ENCODE results near the gene GRIP2. TPM values are rescaled to one million over a fixed set of nuclear protein-coding genes. Genes with fewer than 3 reads are reported as not detected.
A peak's percentile ranks its signal among the peaks of the same experiment; 100 is the strongest.

GRIP2 gene
- total and polyA plus RNA-seq, 2 experiments from 2014 or later, result 0.06 TPM; not detected in 1

DNA sequence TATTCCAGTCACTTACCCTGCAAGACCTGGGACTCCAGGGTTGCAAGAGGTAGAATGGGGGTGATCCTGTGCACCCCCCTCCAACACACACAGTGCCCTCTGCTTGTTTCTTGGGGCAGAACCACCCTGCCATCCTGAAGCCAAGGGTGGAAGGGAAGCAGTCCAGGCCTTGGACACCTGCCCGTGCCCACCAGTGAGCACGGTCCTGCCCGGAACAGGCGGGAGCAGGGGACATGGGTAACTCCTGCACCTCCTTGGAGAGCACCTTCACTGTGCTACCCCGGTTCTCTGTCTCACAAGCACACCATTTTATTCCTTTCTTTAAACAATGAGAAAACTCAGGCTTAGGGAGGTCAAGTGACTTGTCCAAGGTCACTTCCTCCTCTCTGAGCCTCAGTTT is 80.8 kb downstream of the GRIP2 start:
- DNase-seq (ENCODE audit: low read depth in 1 of 2, low spot score in 1 of 2), result no peak
- no peaks in the 10 kb centered on the region for H3K36me3 ChIP-seq
- H3K4me1 ChIP-seq (ENCODE audit: low read depth), result peaks cover 9% of the 10 kb centered on the region
- H3K27me3 ChIP-seq, result no peaks in the 10 kb centered on the region
- H3K9me3 ChIP-seq (ENCODE audit: low read depth), result no peaks in the 10 kb centered on the region
- TF ChIP-seq, protein P1, sequence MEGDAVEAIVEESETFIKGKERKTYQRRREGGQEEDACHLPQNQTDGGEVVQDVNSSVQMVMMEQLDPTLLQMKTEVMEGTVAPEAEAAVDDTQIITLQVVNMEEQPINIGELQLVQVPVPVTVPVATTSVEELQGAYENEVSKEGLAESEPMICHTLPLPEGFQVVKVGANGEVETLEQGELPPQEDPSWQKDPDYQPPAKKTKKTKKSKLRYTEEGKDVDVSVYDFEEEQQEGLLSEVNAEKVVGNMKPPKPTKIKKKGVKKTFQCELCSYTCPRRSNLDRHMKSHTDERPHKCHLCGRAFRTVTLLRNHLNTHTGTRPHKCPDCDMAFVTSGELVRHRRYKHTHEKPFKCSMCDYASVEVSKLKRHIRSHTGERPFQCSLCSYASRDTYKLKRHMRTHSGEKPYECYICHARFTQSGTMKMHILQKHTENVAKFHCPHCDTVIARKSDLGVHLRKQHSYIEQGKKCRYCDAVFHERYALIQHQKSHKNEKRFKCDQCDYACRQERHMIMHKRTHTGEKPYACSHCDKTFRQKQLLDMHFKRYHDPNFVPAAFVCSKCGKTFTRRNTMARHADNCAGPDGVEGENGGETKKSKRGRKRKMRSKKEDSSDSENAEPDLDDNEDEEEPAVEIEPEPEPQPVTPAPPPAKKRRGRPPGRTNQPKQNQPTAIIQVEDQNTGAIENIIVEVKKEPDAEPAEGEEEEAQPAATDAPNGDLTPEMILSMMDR (IDR thresholded peaks at IDR 0.05; ENCODE audit: low read depth, low read length), result no peak
- no peak overlapping the region for H3K27ac ChIP-seq
- H3K4me3 ChIP-seq, result no peak overlapping the region

DNA sequence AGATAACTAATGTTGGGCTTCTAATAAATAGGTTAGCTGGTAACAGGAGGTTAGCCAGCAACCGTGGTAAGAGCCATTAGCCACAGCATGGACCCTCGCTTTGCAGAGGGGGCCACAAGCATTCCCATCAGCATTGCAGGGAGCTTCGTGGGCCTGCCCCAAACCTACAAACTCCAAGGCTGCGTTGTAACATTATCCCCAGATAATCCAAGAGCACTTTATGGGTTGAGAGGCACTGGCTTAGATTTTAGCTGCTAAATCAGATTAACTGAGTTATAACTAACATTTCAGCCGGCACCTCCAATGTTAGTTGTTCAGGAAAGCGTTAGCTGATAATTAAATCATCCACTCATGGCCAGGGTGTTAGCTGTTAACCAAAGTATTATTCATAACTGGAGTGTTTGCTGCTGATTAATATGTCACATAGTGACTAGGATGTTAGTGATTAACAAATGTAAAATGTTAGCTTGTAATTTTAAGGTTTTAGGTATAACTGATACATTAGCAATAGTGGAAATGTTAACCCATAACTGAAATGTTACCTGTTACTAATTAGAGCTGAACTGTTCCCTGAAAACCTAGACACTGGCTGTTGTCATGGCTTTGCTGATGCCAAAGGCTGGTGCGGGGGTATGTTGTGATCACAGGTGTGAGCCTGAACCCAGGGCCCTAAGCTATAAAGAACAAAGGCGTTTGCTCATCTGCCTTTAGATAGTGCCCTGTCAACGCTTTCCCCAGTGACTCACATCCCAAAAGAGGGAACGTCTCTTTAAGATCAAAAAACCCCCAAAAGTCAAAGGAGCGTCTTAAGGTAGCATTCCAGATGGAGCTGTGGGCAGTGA is 81.5 kb downstream of the GRIP2 start:
- TF ChIP-seq, protein P1 (IDR thresholded peaks at IDR 0.05; ENCODE audit: low read depth, low read length), result no peak
- peak overlapping the region; percentile 19 for H3K27ac ChIP-seq

DNA sequence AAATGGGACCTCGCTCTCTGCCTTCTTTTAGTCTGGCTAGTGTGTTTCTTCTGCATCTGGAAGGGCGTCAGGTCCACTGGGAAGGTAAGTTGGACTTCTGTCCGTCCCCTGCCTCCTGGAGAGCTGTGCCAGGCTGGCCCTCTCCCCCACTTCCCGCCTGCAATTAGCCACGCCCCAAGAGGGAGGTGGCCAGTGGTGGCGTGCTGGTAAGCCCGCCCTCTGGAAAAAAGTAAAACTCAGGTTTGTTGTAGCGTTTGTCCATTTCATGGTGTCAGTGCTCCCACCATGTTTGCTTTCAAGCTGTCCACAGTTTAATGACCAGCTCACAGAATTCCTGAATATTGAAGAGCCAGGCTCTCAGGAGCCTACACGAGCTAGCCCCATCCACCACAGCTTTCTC is 82.1 kb downstream of the GRIP2 start:
- Histone ChIP-seq H3K36me3 (no peaks in the 10 kb centered on the region), H3K4me1 (ENCODE audit: low read depth) (peaks cover 14% of the 10 kb centered on the region), H3K27ac (peak overlapping the region; percentile 19), H3K9me3 (ENCODE audit: low read depth) (no peaks in the 10 kb centered on the region), H3K27me3 (no peaks in the 10 kb centered on the region), H3K4me3 (no peak overlapping the region)
- TF ChIP-seq, protein P1 (IDR thresholded peaks at IDR 0.05; ENCODE audit: low read depth, low read length), result no peak
- DNase-seq (ENCODE audit: low read depth in 1 of 2, low spot score in 1 of 2), result peak in 1 of 2 donors; percentile 20

More for the DNA sequence above, 81.5 kb downstream of the GRIP2 start:
- H3K36me3 ChIP-seq, result no peaks in the 10 kb centered on the region
- DNase-seq (ENCODE audit: low read depth in 1 of 2, low spot score in 1 of 2), result no peak
- peaks cover 14% of the 10 kb centered on the region for H3K4me1 ChIP-seq (ENCODE audit: low read depth)
- no peaks in the 10 kb centered on the region for H3K27me3 ChIP-seq
- no peaks in the 10 kb centered on the region for H3K9me3 ChIP-seq (ENCODE audit: low read depth)
- no peak overlapping the region for H3K4me3 ChIP-seq

DNA sequence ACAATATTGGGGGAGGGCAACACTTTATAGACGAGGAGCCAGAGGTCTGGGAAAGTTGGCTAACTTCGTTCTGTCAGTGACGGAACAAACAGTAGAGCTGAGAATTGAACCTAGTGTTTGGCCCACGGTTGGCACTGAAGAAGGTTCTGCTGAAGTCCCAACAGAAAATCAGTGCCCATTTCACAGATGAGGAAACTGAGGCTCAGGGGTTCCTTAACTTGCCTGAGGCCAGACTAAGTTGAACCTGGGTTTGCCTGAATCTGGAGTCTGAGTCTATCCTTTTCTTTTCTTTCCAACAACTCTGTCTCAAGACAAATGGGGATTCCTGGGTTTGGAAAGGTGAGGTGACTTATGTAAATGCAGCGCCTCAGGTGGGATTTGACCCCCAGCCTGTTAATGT is 82.7 kb downstream of the GRIP2 start:
- TF ChIP-seq, protein P1 (IDR thresholded peaks at IDR 0.05; ENCODE audit: low read depth, low read length), result no peak
- no peaks in the 10 kb centered on the region for H3K27me3 ChIP-seq
- no peak for DNase-seq (ENCODE audit: low read depth in 1 of 2, low spot score in 1 of 2)
- H3K9me3 ChIP-seq (ENCODE audit: low read depth), result no peaks in the 10 kb centered on the region
- no peak overlapping the region for H3K4me3 ChIP-seq
- peaks cover 14% of the 10 kb centered on the region for H3K4me1 ChIP-seq (ENCODE audit: low read depth)
- H3K27ac ChIP-seq, result no peak overlapping the region
- H3K36me3 ChIP-seq, result no peaks in the 10 kb centered on the region

DNA sequence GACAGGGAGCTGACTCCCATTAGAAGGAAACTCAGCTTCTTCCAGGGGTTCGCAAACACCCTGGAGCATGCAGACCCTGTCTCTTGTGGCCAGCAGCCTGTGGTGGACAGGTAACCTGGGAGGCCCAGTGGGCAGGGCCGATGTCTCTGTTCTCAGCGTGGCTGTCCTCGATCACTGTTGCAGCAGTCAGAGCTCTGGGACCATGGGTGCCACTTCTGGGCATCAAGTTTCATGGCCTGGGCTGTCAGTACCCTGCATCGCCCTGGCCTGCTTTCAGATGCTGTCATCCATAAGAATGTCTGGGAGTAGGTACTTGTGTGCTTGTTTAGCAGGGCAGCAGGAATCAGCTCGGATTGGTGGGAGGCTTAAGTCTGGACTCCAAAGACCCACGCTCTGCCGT is 83.3 kb downstream of the GRIP2 start:
- Histone ChIP-seq H3K36me3 (no peaks in the 10 kb centered on the region), H3K4me3 (no peak overlapping the region), H3K4me1 (ENCODE audit: low read depth) (peaks cover 14% of the 10 kb centered on the region), H3K27ac (no peak overlapping the region), H3K9me3 (ENCODE audit: low read depth) (no peaks in the 10 kb centered on the region), H3K27me3 (no peaks in the 10 kb centered on the region)
- no peak for DNase-seq (ENCODE audit: low read depth in 1 of 2, low spot score in 1 of 2)
- TF ChIP-seq, protein P1 (IDR thresholded peaks at IDR 0.05; ENCODE audit: low read depth, low read length), result no peak

Data from cardiac muscle cell (in vitro differentiated cells and primary cell).